GM18511 (cell line): ENCODE results near the gene GRIP1.

ENCODE experiments used
- ATAC-seq: cut with Tn5 transposase; IDR thresholded peaks from one replicate; pipeline ENCODE4 v1.9.1; 2021; ENCODE audit warnings: mild to moderate bottlenecking, moderate library complexity; ENCODE audit not compliant: unreplicated experiment

Gene GRIP1

DNA sequence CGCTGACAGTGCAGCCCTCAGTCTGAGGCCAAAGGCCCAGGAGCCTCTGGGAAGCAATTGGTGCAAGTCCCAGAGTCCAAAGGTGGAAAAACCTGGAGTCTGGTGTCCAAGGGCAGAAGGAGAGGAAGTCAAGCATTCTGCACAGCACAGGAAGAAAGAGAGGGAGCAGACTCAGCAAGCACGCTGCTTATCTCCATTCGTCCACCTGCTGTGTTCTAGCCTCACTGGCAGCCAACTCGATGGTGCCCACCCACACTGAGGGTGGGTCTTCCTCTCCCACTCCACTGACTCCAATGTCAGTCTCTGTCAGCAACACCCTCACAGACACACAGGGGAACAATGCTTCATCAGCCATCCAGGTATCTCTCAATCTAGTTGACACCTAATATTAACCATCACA lies 337.8 kb downstream of the GRIP1 start:
- no peak for ATAC-seq

DNA sequence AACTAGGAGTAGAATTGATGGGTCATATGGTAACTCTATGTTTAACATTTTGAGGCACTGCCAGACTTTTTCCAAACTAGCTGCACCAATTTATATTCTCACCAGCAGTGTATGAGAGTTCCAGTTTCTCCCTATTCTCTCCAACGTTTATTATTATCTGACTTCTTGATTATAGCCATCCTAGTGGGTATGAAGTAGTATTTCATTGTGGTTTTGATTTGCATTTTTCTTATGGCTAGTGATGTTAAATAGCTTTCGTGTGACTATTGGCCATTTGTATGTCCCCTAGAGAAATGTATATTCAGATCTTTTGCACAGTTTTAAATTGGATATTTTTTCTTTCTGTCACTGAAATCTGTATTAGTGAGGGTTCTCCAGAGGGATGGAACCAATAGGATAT lies 338.7 kb downstream of the GRIP1 start:
- ATAC-seq: no peak

DNA sequence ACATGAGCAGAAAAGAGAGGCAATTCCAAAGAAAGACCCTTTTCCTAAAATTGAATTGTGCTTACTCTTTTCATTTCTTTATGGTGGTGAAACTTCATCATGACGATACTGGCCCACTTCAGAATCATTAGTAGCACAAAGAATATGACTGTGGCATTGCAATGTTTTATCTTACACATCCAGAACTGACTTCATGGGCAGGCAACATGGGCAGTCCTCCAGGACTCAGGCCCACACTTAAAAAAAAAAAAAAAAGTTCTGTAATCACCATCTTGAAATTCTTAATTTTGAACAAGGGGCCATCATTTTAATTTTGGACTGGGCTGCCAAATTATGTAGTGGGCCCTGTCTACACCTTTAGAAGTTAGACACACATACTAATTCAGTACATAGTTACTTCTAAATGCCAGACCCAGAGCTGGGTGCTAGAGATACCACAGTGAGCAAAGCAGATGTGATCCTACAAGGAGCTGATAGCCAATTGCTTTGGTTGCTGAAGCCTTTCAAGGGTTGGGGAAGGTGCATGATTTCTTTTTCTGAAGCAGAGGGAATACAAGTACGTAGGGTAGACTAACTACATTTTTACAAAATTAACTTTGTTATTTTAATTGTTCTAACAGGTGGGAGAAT lies 341.4 kb downstream of the GRIP1 start:
- no peak for ATAC-seq

DNA sequence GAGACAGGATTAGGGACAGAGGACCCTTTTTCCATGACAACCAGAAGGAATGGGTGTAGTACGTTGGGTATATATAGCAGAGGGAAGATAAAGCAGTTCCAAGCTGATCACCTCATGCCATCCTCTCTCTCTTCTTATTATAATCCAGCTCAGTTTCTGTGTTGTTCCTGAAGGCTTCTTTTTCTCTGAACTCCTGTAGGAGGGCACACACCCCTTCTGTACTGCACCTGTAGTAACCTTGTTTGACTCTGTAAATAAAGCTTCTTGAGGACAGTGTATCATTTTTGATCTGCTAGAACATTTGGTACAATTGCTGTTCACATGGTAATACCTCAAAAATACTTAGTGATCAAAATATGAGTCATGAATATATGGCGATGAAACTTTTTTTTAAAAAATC lies 343.1 kb downstream of the GRIP1 start:
- no peak for ATAC-seq

DNA sequence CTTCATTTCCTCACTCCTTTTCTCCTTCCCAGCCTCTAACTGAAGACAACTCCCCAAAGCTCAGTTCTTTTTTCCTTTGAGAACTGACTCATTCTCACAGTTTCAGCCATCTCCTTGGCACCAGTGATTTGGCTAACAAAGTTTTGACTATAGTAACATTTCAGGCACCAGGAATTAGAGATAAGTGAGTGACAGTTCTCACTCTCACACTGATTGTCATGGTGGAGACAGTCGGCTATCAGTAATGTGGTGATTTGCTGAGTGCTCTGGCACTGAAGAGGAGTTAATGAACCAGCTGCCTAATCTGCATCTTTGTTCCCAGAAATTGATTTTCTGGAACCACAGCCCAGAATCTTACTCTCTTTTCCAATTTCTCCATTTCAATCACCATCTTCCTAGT lies 347.1 kb downstream of the GRIP1 start:
- no peak for ATAC-seq

DNA sequence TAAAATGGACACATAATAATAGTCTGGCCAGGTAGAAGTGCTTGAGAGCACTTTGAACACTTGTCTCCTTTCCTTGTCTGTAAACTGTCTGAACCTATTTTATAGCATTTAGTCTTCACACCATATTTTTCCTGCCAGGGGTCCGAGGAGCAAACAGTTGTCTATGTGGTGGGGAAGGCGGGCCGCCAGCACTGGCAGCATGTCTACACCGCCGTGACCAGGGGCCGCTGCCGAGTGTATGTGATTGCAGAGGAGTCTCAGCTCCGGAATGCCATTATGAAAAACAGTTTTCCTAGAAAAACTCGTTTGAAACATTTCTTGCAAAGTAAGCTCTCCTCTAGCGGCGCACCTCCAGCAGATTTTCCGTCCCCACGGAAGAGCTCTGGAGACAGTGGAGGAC lies 347.9 kb downstream of the GRIP1 start:
- ATAC-seq: no peak

DNA sequence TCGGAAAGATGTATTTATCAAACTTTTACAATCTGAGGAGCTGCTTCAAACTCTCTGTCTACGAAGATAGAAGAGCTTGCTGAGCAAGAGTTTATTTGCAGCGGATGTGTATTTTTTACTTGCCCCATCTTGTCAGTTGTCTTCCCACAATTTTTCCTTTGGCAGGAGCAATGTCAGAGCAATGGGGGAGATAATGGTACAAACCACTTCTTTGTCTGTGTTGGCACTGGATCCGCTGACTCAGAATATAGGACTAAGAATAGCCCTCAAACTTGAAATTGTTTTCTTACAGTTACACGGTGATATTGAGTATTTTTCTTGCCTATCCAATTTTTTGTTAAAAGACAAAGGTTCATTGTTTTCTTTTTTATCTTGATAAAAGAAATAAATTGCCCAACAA lies 348.9 kb downstream of the GRIP1 start:
- ATAC-seq: no peak

DNA sequence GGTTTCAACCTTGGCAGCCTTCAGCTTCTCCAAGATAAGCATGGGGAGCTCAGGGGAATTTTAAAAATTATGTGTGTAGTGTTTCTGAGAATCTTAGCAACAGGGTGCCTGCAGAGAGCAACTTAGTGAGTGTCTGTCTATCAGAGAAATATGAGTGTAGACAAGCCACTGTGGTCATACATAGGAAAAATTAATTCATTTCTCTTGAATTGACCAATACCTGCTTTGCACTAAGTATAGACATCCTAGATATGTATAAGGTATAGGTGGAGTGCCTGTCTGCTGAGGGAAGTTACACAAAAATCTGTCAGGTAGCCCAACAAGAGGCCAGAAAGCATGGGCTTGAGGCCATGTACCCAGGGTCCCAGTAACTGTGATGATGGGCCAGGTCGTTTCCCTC lies 355.9 kb downstream of the GRIP1 start:
- ATAC-seq: no peak

DNA sequence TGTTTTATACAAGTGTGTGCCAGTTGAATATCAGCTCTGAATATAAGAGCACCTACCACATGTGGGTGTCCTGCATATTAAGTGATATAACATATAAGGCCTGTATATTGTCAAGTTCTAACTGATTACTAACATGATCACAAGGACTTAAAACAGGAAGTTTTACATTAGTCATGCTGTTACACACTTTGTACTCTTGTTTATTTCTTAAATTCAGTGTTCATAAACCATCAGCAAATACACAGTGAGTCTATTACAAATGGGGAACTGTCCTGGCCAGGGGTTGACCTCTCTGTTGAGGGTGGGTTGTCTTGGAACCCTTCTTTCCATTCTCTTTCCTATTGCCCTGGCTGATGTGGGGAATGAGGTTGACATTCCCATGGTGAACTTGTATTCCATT lies 357.4 kb downstream of the GRIP1 start:
- ATAC-seq: no peak

DNA sequence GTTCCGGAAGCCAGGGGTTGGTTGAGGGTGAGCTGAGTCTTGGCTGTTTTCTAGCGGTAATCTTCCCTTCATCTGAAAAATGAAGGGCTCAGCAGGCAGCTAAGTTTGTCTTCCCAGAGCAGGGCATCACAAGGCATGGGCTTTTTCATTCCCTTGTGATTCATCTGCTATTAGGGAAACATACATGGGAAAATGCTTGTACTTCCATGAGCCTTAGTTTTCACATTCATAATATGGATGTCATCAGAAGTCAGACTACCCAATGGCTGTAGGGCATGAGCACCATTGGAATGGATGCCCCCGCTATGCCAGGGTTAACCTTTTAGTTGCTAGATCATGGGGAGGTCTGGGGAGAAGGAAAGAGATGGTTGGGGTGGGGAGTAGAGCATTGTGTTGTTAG lies 357.9 kb downstream of the GRIP1 start:
- no peak for ATAC-seq

DNA sequence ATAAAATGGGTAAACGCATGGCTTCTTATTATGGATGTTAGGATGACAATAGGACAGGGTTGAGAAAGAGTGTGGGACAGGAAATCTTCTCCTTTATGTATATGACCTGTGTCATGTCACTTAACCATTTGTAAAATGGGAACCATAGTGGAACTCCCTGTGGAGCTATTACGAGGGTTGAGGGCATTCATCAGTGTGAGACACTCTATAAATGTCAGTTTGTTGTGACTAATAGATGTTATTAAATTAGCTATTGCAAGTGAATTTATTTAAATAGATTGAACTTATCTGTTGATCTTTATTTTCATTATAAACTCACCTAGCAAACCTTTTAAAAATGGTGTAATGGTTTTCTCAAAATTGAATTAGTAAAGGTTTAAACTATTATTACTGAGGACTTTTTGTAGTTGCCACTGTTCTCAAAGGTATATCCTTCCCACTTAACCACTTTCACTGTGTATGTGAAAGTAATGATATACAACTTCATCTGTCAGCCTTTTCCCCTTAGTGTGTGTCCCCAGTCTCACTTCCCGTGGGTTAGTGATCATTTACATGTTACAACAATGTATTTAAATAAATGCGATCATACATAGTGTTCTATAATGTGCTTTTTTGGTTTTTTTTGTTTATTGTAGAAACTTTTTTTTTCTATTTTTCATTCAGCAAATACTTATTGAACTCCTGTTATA lies 359.5 kb downstream of the GRIP1 start:
- no peak for ATAC-seq

DNA sequence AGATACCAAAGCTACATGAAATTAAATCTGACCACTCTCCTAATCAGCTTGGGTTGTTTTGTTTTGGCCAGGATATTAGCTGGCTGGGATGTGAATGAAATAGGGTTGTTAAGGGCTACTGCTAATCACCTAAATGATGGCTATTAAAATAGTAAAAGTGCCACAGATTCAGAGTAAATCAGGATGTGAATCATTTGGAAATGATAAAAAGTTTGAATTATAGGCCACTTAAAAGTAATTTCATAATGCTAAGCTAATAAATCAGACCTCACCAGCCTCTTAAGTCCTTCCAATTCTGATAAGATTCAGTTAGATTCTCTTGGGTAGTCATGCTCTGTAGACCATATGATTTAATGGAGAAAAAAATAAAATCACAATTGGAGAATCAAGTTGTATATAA lies 364.6 kb downstream of the GRIP1 start:
- no peak for ATAC-seq

DNA sequence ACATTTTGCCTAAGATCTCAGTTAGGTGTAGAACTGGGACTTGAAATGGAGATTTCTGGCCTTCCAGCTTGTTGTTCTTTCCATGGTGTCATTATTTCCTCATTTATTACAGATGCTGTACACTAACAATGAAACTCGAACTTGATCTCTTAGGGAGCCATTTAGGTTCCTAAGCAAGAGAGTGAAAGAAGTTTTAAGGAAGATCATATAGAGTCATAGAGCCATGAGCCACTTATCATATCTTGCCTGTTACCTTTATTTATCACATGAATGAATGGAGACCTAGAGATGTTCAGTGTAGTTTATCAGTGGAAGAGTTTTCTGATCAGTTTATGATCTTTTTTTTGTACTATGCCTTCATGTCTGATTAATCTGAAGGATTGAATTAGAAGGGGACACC lies 366.7 kb downstream of the GRIP1 start:
- no peak for ATAC-seq

DNA sequence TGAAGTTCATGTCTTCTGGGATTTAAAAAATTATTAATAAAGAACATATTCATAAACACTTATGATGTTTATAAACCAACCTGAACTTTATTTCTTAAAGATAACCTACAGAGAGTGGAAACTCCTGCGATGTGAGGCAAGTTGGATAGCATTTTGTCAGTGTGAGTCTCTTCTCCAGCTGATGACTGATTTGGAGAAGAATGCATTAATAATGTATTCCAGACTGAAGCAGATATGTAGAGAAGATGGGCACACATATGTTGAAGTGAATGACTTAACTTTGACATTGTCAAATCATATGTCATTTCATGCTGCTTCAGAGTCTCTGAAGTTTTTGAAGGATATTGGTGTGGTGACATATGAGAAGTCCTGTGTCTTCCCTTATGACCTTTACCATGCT lies 369.3 kb downstream of the GRIP1 start:
- ATAC-seq: no peak

DNA sequence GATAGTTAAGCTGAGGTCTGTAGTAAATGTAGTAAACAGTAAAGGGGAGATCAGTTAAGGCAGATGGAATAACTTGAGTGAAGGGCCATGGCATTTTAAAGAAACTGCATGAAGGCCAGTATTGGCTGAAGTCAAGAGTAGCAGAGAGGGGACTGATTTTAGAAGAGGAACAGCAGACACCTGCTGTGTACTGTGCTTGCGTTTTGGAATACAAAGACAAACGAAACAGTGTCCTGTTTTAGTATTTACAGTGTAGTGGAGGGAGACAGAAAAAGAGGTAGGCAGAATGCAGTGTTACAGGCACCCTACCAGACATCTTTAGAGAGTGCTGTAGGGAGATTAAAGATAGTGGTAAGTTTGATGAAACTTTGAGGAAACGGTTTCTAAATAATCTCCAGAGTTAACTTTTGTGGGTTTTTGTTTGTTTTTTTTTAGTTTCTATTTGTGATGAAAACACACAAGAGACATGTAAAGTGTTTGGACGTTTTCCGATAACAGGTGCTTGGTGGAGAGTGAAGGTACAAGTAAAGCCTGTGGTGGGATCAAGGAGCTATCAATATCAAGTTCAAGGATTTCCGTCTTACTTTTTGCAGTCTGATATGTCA lies 374.5 kb downstream of the GRIP1 start:
- ATAC-seq: no peak

DNA sequence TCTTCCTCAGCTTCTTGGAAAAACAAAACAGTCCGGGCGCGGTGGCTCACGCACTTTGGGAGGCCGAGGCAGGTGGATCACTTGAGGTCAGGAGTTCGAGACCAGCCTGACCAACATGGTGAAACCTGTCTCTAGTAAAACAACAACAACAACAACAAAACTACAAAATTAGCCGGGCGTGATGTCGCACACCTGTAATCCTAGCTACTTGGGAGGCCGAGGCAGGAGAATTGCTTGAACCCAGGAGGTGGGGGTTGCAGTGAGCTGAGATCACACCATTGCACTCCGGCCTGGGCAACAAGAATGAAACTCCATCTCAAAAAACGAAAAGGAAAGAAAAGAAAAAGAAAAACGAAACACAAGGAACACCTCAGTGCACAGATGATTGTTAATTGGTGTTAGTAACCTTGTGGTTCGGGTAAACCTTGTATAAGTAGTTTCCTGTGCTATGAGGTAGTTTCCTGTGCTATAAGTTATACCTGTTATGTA lies 375.5 kb downstream of the GRIP1 start:
- peak; percentile 48 for ATAC-seq

DNA sequence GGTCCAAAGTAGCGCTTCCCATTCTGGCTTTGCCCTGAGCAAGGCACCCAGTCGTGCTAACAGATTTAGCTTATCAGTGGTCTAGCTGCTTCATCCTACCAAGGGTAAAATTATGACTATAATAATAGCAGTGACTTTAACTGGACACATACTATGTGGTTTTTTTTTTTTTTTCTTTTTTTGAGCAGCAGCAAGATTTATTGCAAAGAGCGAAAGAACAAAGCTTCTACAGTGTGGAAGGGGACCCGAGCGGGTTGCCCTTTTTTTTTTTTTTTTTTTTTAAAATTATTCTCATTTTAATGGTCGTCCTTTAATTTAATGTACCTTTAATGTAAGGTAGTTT lies 376.1 kb downstream of the GRIP1 start:
- no peak for ATAC-seq

DNA sequence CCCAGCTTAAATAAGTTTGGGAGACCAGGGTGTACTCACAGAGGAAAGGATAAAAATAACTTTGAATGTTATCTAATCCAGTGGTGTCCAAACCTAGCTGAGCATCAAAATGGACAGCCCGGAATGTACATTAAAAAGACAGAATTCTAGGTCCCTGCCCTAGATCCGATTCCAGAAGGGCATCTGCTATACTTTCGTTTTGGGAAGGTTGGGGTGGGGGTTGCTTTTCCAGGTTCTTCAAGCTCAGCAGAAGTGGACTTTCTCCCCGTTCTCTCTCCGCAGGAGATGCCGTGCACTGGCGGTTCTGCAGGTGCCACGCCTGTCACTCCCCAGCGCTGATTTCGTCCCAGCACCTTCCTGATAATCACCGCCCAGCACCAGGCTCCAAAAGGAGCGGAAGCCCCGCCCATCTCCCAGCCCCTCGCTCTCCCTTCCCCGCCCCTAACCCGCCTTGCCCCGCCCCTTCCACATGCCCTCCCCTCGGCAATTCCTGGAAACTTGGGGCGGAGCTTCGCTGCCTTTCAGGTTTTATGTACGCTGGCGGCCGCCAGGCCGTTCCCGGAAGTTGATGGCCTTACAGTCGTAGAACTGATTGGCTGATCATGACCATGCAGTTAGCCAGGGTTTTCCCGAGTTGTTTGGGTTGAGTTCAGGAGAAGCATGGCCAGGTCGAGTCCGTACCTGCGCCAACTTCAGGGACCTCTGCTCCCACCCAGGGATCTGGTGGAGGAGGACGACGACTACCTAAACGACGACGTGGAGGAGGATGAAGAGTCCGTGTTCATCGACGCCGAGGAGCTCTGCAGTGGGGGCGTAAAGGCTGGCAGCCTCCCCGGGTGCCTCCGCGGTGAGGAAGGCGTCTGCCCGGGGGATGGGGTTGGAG lies 376.7 kb downstream of the GRIP1 start, which contains the start of gene HELB:
HELB (plus strand) TSS at position 550 of the 883 bp plus-strand sequence; CDS start at position 661, 111 bp downstream.
- peak; percentile 92 for ATAC-seq

DNA sequence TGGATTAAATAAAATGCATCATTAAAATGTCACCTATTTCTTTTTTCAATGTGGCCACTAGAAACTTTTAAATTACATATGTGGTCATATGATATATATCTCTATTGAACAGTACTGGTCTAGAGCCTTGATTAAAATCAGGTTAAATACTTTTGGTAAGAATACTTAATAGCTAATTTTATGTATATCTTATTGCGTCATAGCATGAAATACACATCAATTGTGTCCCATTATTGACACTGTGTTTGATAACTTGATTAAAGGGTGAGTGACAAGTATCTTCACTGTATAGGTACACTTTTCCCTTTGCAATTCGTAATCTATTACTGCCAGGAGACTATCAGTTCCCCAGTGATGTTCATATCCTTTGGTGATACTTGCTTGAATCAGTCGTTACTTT lies 381.0 kb downstream of the GRIP1 start:
- no peak for ATAC-seq
